Fibroblast of mammary gland (primary cell): ENCODE results near the gene DEF6.

Source experiments
- DNase-seq: peaks from one replicate; pipeline ENCODE4 v3.0.0-alpha.2; 2010; ENCODE audit warnings: low read depth
- H3K4me3 ChIP-seq: 2 replicates; pipeline ENCODE4 v1.5.1; 2011; ENCODE audit warnings: low read depth, mild to moderate bottlenecking, low read length, moderate library complexity; ENCODE audit not compliant: control insufficient read depth
- TF ChIP-seq, protein P1 (sequence below): conservative IDR thresholded peaks from 2 replicates; pipeline ENCODE4 v1.5.1; 2011; ENCODE audit warnings: low read depth, low read length, inconsistent platforms; ENCODE audit not compliant: control insufficient read depth, insufficient read depth

The DEF6 gene, protein sequence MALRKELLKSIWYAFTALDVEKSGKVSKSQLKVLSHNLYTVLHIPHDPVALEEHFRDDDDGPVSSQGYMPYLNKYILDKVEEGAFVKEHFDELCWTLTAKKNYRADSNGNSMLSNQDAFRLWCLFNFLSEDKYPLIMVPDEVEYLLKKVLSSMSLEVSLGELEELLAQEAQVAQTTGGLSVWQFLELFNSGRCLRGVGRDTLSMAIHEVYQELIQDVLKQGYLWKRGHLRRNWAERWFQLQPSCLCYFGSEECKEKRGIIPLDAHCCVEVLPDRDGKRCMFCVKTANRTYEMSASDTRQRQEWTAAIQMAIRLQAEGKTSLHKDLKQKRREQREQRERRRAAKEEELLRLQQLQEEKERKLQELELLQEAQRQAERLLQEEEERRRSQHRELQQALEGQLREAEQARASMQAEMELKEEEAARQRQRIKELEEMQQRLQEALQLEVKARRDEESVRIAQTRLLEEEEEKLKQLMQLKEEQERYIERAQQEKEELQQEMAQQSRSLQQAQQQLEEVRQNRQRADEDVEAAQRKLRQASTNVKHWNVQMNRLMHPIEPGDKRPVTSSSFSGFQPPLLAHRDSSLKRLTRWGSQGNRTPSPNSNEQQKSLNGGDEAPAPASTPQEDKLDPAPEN

DNA sequence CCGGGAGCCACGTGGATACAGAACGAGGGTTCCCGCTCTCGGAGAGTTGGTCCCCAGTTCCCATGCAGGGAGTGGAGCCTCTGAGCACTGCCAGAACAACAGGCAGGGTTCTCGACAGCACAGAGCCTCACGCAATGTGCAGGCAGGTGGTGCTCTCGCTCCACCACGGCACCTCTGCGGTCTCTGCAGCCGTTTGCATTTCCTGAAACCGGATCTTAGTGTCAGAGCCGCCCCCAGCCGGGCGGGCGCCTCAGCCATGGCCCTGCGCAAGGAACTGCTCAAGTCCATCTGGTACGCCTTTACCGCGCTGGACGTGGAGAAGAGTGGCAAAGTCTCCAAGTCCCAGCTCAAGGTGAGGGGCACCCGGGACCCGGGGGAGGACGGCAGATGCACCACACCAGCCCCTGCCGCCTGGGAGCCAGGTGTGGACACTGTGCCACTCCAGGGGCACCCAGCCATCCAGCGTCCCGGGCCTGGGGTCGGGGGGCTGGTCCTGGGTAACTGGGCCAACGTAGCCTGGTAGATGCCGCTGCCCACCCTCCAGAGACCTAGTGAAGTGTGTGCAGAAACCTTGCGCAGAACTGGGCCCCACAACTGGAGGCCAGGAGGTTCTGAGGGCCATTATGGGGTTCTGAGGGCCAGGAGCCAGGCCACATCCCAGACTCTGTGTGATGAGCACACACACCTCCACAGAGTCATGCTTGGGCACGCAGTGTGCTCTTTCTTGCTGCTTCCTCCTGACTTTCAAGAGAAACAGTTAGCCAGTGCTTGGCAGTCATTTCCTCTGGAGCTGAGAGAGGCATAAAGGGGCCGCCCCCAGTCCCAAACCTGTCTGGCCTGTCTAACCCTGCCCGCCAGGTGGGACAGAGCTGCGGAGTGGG is at the start of gene DEF6:
Gene DEF6, plus strand, starts transcription at position 218 of the 881 bp plus-strand sequence. Its CDS starts 39 bp downstream, at position 257.
- H3K4me3 ChIP-seq = peak within 1 kb of the TSS; percentile 21
- TF ChIP-seq, protein P1, sequence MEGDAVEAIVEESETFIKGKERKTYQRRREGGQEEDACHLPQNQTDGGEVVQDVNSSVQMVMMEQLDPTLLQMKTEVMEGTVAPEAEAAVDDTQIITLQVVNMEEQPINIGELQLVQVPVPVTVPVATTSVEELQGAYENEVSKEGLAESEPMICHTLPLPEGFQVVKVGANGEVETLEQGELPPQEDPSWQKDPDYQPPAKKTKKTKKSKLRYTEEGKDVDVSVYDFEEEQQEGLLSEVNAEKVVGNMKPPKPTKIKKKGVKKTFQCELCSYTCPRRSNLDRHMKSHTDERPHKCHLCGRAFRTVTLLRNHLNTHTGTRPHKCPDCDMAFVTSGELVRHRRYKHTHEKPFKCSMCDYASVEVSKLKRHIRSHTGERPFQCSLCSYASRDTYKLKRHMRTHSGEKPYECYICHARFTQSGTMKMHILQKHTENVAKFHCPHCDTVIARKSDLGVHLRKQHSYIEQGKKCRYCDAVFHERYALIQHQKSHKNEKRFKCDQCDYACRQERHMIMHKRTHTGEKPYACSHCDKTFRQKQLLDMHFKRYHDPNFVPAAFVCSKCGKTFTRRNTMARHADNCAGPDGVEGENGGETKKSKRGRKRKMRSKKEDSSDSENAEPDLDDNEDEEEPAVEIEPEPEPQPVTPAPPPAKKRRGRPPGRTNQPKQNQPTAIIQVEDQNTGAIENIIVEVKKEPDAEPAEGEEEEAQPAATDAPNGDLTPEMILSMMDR = peak; percentile 53
- peak; percentile 73 for DNase-seq

DNA sequence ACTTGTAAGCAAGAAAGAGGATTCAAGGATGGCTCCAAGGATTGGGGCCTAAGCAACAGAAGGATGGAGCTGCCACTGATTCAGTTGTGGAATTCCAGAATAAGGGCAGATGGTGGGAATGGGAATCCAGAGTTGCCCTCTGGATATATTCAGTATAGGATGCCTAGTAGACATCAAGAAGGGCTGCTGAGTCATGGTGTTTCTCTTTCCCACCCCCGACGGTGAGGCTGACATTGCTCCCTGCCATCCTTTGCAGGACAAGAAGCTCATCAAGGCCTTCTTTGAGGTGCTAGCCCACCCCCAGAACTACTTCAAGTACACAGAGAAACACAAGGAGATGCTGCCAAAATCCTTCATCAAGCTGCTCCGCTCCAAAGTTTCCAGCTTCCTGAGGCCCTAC is 49.3 kb upstream of the DEF6 start:
- no peak overlapping the region for H3K4me3 ChIP-seq
- peak; percentile 27 for DNase-seq
- TF ChIP-seq, protein P1 = no peak

DNA sequence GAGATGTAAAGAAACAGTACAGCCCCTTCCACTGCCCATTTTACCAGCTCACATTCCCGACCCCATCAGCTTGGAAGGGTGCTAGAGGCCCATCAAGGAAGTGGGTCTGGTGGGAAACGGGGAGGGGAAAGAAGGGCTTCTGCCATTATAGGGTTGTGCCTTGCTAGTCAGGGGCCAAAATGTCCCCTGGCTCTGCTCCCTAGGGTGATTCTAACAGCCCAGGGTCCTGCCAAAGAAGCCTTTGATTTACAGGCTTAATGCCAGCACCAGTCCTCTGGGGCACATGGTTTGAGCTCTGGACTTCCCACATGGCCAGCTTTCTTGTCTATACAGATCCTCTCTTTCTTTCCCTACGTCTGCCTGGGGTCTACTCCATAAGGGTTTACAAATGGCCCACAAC is 48.7 kb upstream of the DEF6 start:
- TF ChIP-seq, protein P1 = no peak
- no peak overlapping the region for H3K4me3 ChIP-seq
- no peak for DNase-seq

DNA sequence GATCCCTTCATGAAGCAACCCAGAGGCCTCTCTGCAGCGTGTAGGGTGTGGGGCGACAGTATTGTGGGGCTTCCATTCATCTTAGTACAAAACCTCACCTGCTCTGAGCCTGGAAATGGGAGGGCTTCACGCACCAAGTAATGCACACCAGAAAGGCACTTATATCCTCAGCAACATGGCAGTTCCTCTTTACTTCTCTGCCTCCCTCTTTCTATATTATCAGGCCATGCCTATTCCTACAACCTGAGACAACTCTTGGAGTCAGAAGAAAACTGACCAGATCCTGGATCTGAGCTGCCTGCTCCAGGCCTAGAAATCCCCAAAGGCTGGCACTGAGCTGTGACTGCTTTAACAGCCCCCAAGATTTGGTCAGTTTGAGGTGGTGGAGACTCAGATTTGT is 45.7 kb upstream of the DEF6 start:
- no peak for DNase-seq
- TF ChIP-seq, protein P1 = no peak
- H3K4me3 ChIP-seq = no peak overlapping the region

DNA sequence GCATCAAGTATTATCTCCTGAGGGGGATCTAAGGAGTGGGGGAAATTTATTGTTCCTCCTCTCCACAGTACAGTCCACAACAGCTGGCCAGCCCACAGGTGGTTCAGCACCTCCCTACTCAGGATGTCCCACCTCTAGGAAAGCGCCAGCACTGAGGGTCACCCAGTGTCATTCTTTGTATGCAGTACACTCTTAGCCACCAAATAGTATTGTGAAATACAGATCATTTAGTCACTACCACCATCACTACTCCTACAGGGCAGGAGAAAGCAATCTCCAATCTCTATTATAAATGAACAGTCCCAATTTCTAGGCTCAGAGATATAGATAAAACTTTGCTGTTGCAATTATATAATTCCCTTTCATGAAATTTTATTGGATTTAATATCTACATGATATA is 44.4 kb upstream of the DEF6 start:
- TF ChIP-seq, protein P1 = no peak
- DNase-seq = no peak
- no peak overlapping the region for H3K4me3 ChIP-seq

DNA sequence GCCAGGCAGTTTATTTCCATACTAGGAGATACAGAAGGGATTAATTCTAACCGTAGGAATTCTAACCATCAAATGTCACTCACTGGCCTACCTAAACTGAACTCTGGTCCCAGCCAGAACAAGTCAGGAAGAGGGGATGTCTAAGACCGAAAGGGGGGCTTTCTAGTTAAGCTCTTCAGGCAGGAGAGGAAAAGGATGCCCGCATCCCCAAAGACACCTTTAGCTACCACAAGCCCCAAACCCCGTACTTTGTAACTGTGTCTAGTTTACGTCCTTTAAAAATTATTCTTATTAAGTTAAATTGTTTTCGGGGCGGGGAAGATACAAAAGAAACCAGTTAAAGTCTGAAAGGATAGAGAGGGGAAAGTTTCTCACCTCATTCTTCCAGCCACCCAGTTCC is 39.3 kb upstream of the DEF6 start:
- peak overlapping the region; percentile 95 for H3K4me3 ChIP-seq

More for the DNA sequence above, 39.3 kb upstream of the DEF6 start:
- TF ChIP-seq, protein P1 = no peak
- no peak for DNase-seq
